ENCODE measurements around the gene ADAM12.

The ADAM12 gene

DNA sequence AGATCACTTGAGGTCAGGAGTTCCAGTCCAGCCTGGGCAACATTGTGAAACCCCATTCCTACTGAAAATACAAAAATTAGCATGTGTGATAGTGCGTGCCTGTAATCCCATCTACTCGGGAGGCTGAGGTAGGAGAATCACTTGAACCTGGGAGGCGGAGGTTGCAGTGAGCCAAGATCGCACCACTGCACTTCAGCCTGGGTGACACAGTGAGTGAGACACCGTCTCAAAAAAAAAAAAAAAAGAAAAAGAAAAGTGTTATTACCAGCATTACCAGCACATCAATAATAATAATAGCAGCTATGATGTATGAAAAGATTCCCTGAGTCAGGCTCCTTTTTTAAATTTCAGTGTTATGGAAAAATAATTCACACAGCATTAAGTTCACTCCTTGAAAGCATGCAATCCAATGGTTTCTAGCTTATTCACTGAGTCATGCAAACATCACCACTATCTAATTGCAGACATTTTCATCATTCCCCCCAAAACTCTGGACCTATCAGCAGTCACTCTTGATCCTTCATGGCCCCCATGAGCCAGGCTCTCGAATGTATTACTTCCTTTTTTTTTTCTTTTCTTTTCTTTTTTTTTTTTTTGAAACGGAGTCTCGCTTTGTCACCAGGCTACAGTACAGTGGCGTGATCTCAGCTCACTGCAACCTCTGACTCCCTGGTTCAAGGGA is 263.5 kb downstream of the ADAM12 start:
- no peaks in the 10 kb centered on the region for H3K36me3 ChIP-seq (ENCODE audit: control insufficient read depth in 1 of 2, insufficient read depth in 2 of 2, low read length in 2 of 2)
- no peaks in the 10 kb centered on the region for H3K27me3 ChIP-seq (ENCODE audit: control insufficient read depth in 1 of 2, insufficient read depth in 2 of 2, low read length in 2 of 2)
- no peak overlapping the region for H3K9ac ChIP-seq (ENCODE audit: low read depth in 1 of 2, low read length in 2 of 2)
- no peaks in the 10 kb centered on the region for H3K9me3 ChIP-seq (ENCODE audit: control insufficient read depth in 1 of 2, low read length in 2 of 2)
- no peak overlapping the region for H3K4me3 ChIP-seq (ENCODE audit: low read depth in 1 of 2, low read length in 2 of 2)
- no peak overlapping the region for H3K27ac ChIP-seq (ENCODE audit: low read depth, low read length)
- no peaks in the 10 kb centered on the region for H3K4me1 ChIP-seq (ENCODE audit: control insufficient read depth in 1 of 2, insufficient read depth in 2 of 2, low read length in 2 of 2)

DNA sequence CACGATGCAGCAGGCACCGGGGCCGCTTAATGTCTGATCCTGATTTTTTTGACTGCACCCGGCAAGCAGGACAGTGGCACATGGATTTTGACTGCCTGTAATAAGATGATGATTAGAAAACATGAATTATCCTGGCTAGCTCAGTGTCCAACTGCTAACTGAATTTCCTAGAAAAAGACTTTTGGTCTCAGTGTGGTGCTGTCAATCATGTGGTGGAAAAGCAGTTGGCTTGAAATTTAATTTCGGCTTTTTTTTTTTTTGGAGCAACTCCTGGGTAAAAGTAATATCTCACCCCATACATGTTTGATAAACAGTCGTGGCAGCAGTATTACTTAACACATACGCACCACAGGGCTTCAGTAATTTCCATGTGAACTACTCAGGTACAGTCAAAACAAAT is 264.2 kb downstream of the ADAM12 start:
- Histone ChIP-seq H3K36me3 (ENCODE audit: control insufficient read depth in 1 of 2, insufficient read depth in 2 of 2, low read length in 2 of 2) (no peaks in the 10 kb centered on the region), H3K27me3 (ENCODE audit: control insufficient read depth in 1 of 2, insufficient read depth in 2 of 2, low read length in 2 of 2) (no peaks in the 10 kb centered on the region), H3K27ac (ENCODE audit: low read depth, low read length) (no peak overlapping the region), H3K4me1 (ENCODE audit: control insufficient read depth in 1 of 2, insufficient read depth in 2 of 2, low read length in 2 of 2) (no peaks in the 10 kb centered on the region), H3K4me3 (ENCODE audit: low read depth in 1 of 2, low read length in 2 of 2) (no peak overlapping the region), H3K9ac (ENCODE audit: low read depth in 1 of 2, low read length in 2 of 2) (no peak overlapping the region), H3K9me3 (ENCODE audit: control insufficient read depth in 1 of 2, low read length in 2 of 2) (no peaks in the 10 kb centered on the region)

DNA sequence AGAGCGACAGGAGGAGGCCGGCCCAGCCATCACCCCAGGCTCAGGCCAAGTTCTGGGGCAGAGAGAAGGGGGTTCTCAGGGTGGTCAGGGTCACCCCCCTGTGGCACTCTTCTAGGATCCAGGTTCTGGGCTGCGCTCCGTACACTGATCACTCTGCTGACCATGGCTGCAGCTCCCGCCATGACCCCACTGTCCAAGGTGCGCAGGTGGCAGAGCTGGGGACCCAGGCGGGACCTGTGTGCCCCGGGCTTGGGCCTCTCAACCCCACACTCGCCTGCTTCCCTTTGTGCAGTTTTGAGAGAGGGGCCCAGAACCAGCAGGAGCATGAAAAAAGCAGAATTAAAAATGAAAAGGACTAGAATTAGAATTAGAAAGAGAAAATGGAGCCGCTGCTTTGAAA is 264.8 kb downstream of the ADAM12 start:
- no peaks in the 10 kb centered on the region for H3K27me3 ChIP-seq (ENCODE audit: control insufficient read depth in 1 of 2, insufficient read depth in 2 of 2, low read length in 2 of 2)
- H3K4me1 ChIP-seq (ENCODE audit: control insufficient read depth in 1 of 2, insufficient read depth in 2 of 2, low read length in 2 of 2) = no peaks in the 10 kb centered on the region
- no peak overlapping the region for H3K9ac ChIP-seq (ENCODE audit: low read depth in 1 of 2, low read length in 2 of 2)
- no peaks in the 10 kb centered on the region for H3K36me3 ChIP-seq (ENCODE audit: control insufficient read depth in 1 of 2, insufficient read depth in 2 of 2, low read length in 2 of 2)
- H3K9me3 ChIP-seq (ENCODE audit: control insufficient read depth in 1 of 2, low read length in 2 of 2) = no peaks in the 10 kb centered on the region
- H3K27ac ChIP-seq (ENCODE audit: low read depth, low read length) = no peak overlapping the region
- no peak overlapping the region for H3K4me3 ChIP-seq (ENCODE audit: low read depth in 1 of 2, low read length in 2 of 2)

DNA sequence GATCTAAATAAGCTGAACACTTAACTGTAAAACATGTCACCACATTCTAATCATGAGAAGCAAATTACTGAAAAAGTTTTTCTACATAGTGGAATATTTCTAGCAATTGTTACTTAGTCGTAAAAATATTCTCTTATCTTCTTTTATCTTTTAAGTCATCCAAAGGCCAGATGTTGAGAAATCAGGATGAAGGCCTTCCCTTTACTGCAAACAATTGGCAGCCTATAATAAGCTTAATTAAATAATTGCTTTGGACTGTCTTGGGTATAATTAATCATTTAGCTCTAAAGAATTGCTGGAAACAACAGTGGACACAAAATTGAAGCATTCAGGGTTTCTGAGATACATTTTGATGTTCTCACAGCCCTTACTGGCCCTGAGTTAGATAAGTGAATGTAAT is 265.4 kb downstream of the ADAM12 start:
- no peaks in the 10 kb centered on the region for H3K36me3 ChIP-seq (ENCODE audit: control insufficient read depth in 1 of 2, insufficient read depth in 2 of 2, low read length in 2 of 2)
- H3K4me1 ChIP-seq (ENCODE audit: control insufficient read depth in 1 of 2, insufficient read depth in 2 of 2, low read length in 2 of 2) = no peaks in the 10 kb centered on the region
- H3K9me3 ChIP-seq (ENCODE audit: control insufficient read depth in 1 of 2, low read length in 2 of 2) = no peaks in the 10 kb centered on the region
- no peaks in the 10 kb centered on the region for H3K27me3 ChIP-seq (ENCODE audit: control insufficient read depth in 1 of 2, insufficient read depth in 2 of 2, low read length in 2 of 2)
- H3K4me3 ChIP-seq (ENCODE audit: low read depth in 1 of 2, low read length in 2 of 2) = no peak overlapping the region
- H3K27ac ChIP-seq (ENCODE audit: low read depth, low read length) = no peak overlapping the region
- H3K9ac ChIP-seq (ENCODE audit: low read depth in 1 of 2, low read length in 2 of 2) = no peak overlapping the region

DNA sequence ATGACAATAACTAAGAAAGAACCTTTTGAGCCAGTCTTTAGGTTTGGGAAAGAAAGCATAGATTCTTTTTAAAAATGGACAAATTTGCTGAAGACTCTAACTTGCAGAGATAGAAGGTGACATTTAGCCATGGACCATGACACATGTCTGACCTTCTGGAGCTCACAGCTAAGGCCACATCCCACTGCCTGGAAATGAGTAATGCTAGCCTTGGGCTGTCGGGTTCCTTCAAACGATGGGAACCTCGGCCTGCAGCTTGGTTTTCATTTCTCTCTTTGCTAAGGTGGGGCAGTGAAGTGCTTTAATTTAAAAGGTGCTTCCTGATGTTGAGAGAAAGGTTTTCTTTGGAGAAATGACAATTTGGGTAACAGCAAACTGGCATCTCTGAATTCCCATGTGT is 268.7 kb downstream of the ADAM12 start:
- H3K4me1 ChIP-seq (ENCODE audit: control insufficient read depth in 1 of 2, insufficient read depth in 2 of 2, low read length in 2 of 2) = no peaks in the 10 kb centered on the region
- no peak overlapping the region for H3K27ac ChIP-seq (ENCODE audit: low read depth, low read length)
- no peaks in the 10 kb centered on the region for H3K27me3 ChIP-seq (ENCODE audit: control insufficient read depth in 1 of 2, insufficient read depth in 2 of 2, low read length in 2 of 2)
- no peaks in the 10 kb centered on the region for H3K9me3 ChIP-seq (ENCODE audit: control insufficient read depth in 1 of 2, low read length in 2 of 2)
- H3K36me3 ChIP-seq (ENCODE audit: control insufficient read depth in 1 of 2, insufficient read depth in 2 of 2, low read length in 2 of 2) = no peaks in the 10 kb centered on the region
- no peak overlapping the region for H3K9ac ChIP-seq (ENCODE audit: low read depth in 1 of 2, low read length in 2 of 2)
- no peak overlapping the region for H3K4me3 ChIP-seq (ENCODE audit: low read depth in 1 of 2, low read length in 2 of 2)

DNA sequence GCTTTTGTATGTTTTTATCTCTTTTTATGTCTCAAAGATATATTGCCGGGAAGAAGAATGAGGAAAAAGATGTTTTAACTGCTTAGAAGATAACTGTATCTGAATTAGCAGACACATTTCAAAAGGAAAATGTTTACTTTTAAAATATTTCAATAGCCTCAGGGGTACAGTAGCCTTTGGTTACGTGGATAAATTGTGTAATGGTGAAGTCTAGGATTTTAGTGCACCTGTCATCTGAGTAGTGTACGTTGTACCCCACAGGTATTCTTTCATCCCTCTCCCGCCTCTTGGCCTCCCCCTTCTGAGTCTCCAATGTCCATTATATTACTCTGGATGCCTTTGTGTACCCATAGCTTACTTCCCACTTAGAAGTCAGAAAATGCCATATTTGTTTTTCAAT is 269.8 kb downstream of the ADAM12 start:
- no peaks in the 10 kb centered on the region for H3K36me3 ChIP-seq (ENCODE audit: control insufficient read depth in 1 of 2, insufficient read depth in 2 of 2, low read length in 2 of 2)
- no peak overlapping the region for H3K27ac ChIP-seq (ENCODE audit: low read depth, low read length)
- no peaks in the 10 kb centered on the region for H3K9me3 ChIP-seq (ENCODE audit: control insufficient read depth in 1 of 2, low read length in 2 of 2)
- H3K4me1 ChIP-seq (ENCODE audit: control insufficient read depth in 1 of 2, insufficient read depth in 2 of 2, low read length in 2 of 2) = no peaks in the 10 kb centered on the region
- H3K9ac ChIP-seq (ENCODE audit: low read depth in 1 of 2, low read length in 2 of 2) = no peak overlapping the region
- no peaks in the 10 kb centered on the region for H3K27me3 ChIP-seq (ENCODE audit: control insufficient read depth in 1 of 2, insufficient read depth in 2 of 2, low read length in 2 of 2)
- H3K4me3 ChIP-seq (ENCODE audit: low read depth in 1 of 2, low read length in 2 of 2) = no peak overlapping the region

DNA sequence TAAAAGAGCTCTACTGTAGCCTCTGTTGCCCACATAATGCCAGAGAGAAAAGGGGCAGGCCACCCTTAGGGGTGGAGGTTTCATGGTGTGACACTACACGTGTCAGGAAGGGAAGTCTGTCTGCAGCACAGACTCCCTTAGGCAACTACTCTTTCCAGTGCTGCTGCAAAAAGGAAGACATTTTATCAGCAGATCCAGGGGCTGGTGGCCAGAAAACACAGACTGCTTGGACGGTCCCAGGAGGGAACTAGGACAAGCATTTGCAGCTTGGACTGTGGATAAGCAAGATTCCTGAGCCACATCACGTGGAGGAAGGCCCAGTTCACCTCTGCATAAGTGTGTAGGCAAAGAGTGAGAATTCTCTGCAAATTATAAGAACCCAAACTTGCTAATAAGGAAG is 271.1 kb downstream of the ADAM12 start:
- Histone ChIP-seq H3K36me3 (ENCODE audit: control insufficient read depth in 1 of 2, insufficient read depth in 2 of 2, low read length in 2 of 2) (no peaks in the 10 kb centered on the region), H3K9me3 (ENCODE audit: control insufficient read depth in 1 of 2, low read length in 2 of 2) (no peaks in the 10 kb centered on the region), H3K27ac (ENCODE audit: low read depth, low read length) (no peak overlapping the region), H3K4me1 (ENCODE audit: control insufficient read depth in 1 of 2, insufficient read depth in 2 of 2, low read length in 2 of 2) (no peaks in the 10 kb centered on the region), H3K27me3 (ENCODE audit: control insufficient read depth in 1 of 2, insufficient read depth in 2 of 2, low read length in 2 of 2) (no peaks in the 10 kb centered on the region), H3K4me3 (ENCODE audit: low read depth in 1 of 2, low read length in 2 of 2) (no peak overlapping the region), H3K9ac (ENCODE audit: low read depth in 1 of 2, low read length in 2 of 2) (no peak overlapping the region)

DNA sequence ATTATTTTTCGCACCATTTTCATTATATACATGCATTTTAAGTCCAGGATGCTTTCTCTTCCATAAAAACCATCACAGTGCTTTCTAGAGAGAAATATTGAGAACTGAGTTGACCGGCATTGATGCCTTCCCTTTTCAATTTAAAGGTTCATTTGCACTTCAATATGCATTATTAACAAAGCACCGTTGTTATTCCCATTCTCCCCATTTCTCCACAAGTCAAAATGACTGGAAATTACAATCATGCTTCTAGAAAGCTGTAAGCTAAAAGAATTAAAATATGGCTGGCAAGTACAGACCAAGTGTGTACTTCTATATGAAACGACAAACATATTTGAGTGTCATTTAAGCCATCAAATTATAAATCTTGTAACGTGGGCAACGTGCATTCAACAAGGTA is 272.4 kb downstream of the ADAM12 start:
- Histone ChIP-seq H3K36me3 (ENCODE audit: control insufficient read depth in 1 of 2, insufficient read depth in 2 of 2, low read length in 2 of 2) (no peaks in the 10 kb centered on the region), H3K27me3 (ENCODE audit: control insufficient read depth in 1 of 2, insufficient read depth in 2 of 2, low read length in 2 of 2) (no peaks in the 10 kb centered on the region), H3K4me3 (ENCODE audit: low read depth in 1 of 2, low read length in 2 of 2) (no peak overlapping the region), H3K4me1 (ENCODE audit: control insufficient read depth in 1 of 2, insufficient read depth in 2 of 2, low read length in 2 of 2) (no peaks in the 10 kb centered on the region), H3K9ac (ENCODE audit: low read depth in 1 of 2, low read length in 2 of 2) (no peak overlapping the region), H3K27ac (ENCODE audit: low read depth, low read length) (no peak overlapping the region), H3K9me3 (ENCODE audit: control insufficient read depth in 1 of 2, low read length in 2 of 2) (no peaks in the 10 kb centered on the region)

DNA sequence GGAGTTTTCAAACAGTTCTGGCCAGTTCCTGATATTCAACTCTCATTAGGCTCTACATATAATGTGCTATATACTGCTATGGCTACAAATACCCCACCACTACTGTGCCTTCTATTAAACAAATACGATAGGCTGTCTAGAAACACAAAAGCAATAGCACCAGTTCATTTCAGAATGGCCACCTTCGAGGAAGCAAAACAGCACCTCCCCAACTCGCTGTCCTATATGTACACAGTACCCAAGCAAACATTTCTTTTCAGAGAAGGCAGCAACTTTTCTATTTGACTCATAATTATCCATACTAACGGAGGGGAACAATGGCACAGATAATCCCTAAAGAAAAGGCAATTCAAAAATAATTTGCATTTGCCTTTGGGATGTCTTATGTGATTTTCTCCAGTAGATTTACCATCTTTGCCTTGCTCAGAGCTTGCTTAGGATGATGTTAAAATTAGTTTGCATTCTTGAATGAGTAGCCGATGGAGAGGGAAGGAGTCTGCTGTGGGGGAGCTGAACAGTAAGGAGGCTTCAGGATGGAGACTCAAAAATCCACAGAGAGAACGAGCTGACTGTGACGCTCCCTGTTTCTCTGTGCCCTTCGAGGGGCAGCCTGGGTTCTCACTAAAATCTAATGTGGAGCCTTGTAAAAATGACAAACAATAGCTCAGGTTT is 273.3 kb downstream of the ADAM12 start:
- no peak overlapping the region for H3K9ac ChIP-seq (ENCODE audit: low read depth in 1 of 2, low read length in 2 of 2)
- no peaks in the 10 kb centered on the region for H3K9me3 ChIP-seq (ENCODE audit: control insufficient read depth in 1 of 2, low read length in 2 of 2)
- no peaks in the 10 kb centered on the region for H3K4me1 ChIP-seq (ENCODE audit: control insufficient read depth in 1 of 2, insufficient read depth in 2 of 2, low read length in 2 of 2)
- no peaks in the 10 kb centered on the region for H3K36me3 ChIP-seq (ENCODE audit: control insufficient read depth in 1 of 2, insufficient read depth in 2 of 2, low read length in 2 of 2)
- H3K27ac ChIP-seq (ENCODE audit: low read depth, low read length) = no peak overlapping the region
- no peak overlapping the region for H3K4me3 ChIP-seq (ENCODE audit: low read depth in 1 of 2, low read length in 2 of 2)
- H3K27me3 ChIP-seq (ENCODE audit: control insufficient read depth in 1 of 2, insufficient read depth in 2 of 2, low read length in 2 of 2) = no peaks in the 10 kb centered on the region

DNA sequence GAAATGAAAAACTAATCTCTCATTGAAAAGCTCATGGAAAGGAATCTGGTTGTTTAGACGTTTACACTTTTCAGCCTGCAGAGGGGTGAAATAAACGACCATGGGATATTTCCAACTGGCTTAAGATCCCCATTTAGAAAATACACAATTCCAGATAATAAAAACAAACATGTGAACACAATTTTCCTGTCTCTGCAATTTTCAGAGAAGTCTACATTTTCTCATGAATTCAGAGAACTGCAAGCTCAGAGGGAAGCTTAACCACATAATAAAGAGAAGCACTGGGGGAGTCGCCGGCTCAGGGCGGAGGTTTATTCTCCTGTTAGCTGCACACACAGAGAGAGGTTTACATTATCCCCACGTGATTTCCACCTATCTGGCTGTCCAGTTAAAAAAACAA is 276.8 kb downstream of the ADAM12 start:
- Histone ChIP-seq H3K36me3 (ENCODE audit: control insufficient read depth in 1 of 2, insufficient read depth in 2 of 2, low read length in 2 of 2) (no peaks in the 10 kb centered on the region), H3K27me3 (ENCODE audit: control insufficient read depth in 1 of 2, insufficient read depth in 2 of 2, low read length in 2 of 2) (no peaks in the 10 kb centered on the region), H3K9ac (ENCODE audit: low read depth in 1 of 2, low read length in 2 of 2) (no peak overlapping the region), H3K9me3 (ENCODE audit: control insufficient read depth in 1 of 2, low read length in 2 of 2) (no peaks in the 10 kb centered on the region), H3K4me1 (ENCODE audit: control insufficient read depth in 1 of 2, insufficient read depth in 2 of 2, low read length in 2 of 2) (no peaks in the 10 kb centered on the region), H3K27ac (ENCODE audit: low read depth, low read length) (no peak overlapping the region), H3K4me3 (ENCODE audit: low read depth in 1 of 2, low read length in 2 of 2) (no peak overlapping the region)
